ENCODE measurements around the gene FOXD1.
"Not testable (repeated sequence)": the region's sequence is repeated elsewhere in the genome, so short reads cannot be mapped to it uniquely, and the experiment has no call there.

Gene FOXD1

GRCh38 chr5:73491155-73491554 is 42.6 kb upstream of the FOXD1 start:
- no peak overlapping the region for H3K4me3 ChIP-seq (ENCODE audit: low read depth, low read length)
- TF ChIP-seq CTCF (IDR thresholded peaks at IDR 0.05; ENCODE audit: low read depth, low read length, missing control alignments) = no peak
- in situ Hi-C loops (cut with HindIII; ENCODE audit: low sequenced_read_pairs) = no loop called here
- no peak for DNase-seq (ENCODE audit: low read depth)

GRCh38 chr5:73490088-73490487 is 41.5 kb upstream of the FOXD1 start:
- H3K4me3 ChIP-seq (ENCODE audit: low read depth, low read length) = no peak overlapping the region
- TF ChIP-seq CTCF (IDR thresholded peaks at IDR 0.05; ENCODE audit: low read depth, low read length, missing control alignments) = no peak
- no peak for DNase-seq (ENCODE audit: low read depth)
- in situ Hi-C loops (cut with HindIII; ENCODE audit: low sequenced_read_pairs) = no loop called here

GRCh38 chr5:73488806-73489205 is 40.2 kb upstream of the FOXD1 start:
- H3K4me3 ChIP-seq (ENCODE audit: low read depth, low read length) = no peak overlapping the region
- DNase-seq (ENCODE audit: low read depth) = no peak
- in situ Hi-C loops (cut with HindIII; ENCODE audit: low sequenced_read_pairs) = no loop called here
- no peak for TF ChIP-seq CTCF (IDR thresholded peaks at IDR 0.05; ENCODE audit: low read depth, low read length, missing control alignments)

- no peak overlapping the region for H3K4me3 ChIP-seq (ENCODE audit: low read depth, low read length)
- in situ Hi-C loops (cut with HindIII; ENCODE audit: low sequenced_read_pairs) = no loop called here
- TF ChIP-seq CTCF (IDR thresholded peaks at IDR 0.05; ENCODE audit: low read depth, low read length, missing control alignments) = no peak
- DNase-seq (ENCODE audit: low read depth) = no peak
Observed at GRCh38 chr5:73487815-73488214, 39.2 kb upstream of the FOXD1 start.

- in situ Hi-C loops (cut with HindIII; ENCODE audit: low sequenced_read_pairs); H3K4me3 ChIP-seq (ENCODE audit: low read depth, low read length); DNase-seq (ENCODE audit: low read depth): not testable (repeated sequence)
Observed at GRCh38 chr5:73487257-73487656, 38.7 kb upstream of the FOXD1 start.

GRCh38 chr5:73486119-73486899 is 37.7 kb upstream of the FOXD1 start:
- no peak for DNase-seq (ENCODE audit: low read depth)
- no peak overlapping the region for H3K4me3 ChIP-seq (ENCODE audit: low read depth, low read length)
- TF ChIP-seq CTCF (IDR thresholded peaks at IDR 0.05; ENCODE audit: low read depth, low read length, missing control alignments) = no peak
- in situ Hi-C loops (cut with HindIII; ENCODE audit: low sequenced_read_pairs) = no loop called here

- in situ Hi-C loops (cut with HindIII; ENCODE audit: low sequenced_read_pairs) = no loop called here
- no peak overlapping the region for H3K4me3 ChIP-seq (ENCODE audit: low read depth, low read length)
- TF ChIP-seq CTCF (IDR thresholded peaks at IDR 0.05; ENCODE audit: low read depth, low read length, missing control alignments) = no peak
- DNase-seq (ENCODE audit: low read depth) = no peak
Observed at GRCh38 chr5:73485715-73486114, 37.1 kb upstream of the FOXD1 start.
